ENCODE data around the gene CCR1. TPM values are rescaled to one million over a fixed set of nuclear protein-coding genes. Genes with fewer than 3 reads are reported as not detected.

The CCR1 gene
- total RNA-seq, 4 donors from 2014 or later = 1.0 to 3.0 (median 1.4) TPM

DNA sequence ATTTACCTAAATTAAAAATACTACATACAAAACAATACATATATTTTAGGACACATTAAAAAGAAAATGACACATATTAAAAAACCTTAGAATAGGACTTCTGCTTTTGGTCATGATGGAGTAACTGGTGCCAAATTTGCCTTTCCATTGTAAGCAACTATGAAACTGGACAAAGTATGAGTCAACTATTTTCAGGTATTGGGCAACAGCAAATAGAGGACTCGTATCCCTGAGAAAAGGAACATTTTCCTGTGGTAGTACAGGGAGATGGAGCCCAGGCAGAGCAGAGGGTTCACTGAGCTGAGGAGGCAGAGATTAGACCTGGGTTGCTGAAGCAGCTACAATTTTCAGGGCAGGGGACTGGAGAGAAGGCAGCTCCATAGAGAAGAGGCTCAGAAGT lies 14.7 kb downstream of the CCR1 start:
- WGBS, 2 donors = 87 to 88% methylated on average over 1 of the region's 1 CpG
- TF ChIP-seq POLR2A (IDR thresholded peaks at IDR 0.05) = no peak
- DNase-seq (ENCODE audit: low spot score in 2 of 2) = no peak
- intact Hi-C loops (cut with DNase I; ENCODE audit: low total_unique reads) = no loop called here
- H3K4me3 ChIP-seq (ENCODE audit: low read depth, poor library complexity, severe bottlenecking) = no peak overlapping the region

DNA sequence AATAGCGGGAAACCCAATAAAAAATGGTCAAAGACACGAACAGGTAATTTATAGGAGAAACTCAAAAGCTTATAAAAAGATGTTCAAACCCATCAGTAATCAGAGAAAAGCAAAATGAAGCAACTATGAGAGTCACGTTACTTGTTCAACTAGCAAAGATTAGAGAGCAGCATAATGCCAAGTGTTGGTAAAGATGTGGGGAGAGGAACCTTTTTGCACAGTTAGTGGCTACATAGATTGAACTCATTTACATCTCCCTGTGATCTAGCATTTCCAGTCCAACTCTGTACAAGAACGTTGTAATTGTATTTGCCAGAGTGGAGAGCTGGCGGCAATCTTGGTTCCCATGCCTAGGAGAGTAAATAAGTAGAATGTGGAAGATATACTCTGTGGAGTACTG lies 15.2 kb downstream of the CCR1 start:
- 75 to 84% methylated on average over 5 of the region's 5 CpGs for WGBS, 2 donors
- no peak for DNase-seq (ENCODE audit: low spot score in 2 of 2)
- intact Hi-C loops (cut with DNase I; ENCODE audit: low total_unique reads) = no loop called here
- H3K4me3 ChIP-seq (ENCODE audit: low read depth, poor library complexity, severe bottlenecking) = no peak overlapping the region
- TF ChIP-seq CTCF (IDR thresholded peaks at IDR 0.05) = no peak
- no peak for TF ChIP-seq POLR2A (IDR thresholded peaks at IDR 0.05)

DNA sequence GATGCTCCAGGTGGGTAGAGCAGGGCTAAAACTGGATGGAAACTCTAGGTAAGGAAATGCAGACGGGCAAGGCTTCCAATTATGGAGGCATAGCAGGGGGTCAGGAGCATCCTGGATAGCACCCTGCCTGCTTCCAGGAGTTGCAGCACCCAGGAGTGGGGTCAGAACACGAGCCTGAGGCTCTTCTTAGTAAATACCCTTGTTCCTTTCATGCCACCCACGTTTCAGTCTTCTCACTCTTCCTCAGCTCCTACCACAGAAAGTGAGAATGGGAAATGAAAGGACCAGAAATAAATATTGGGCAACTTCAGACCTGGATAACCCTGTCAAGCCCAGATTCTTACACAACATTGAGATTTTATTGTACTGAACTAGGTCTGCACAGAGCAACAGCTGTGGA lies 16.4 kb downstream of the CCR1 start:
- no peak for TF ChIP-seq POLR2A (IDR thresholded peaks at IDR 0.05)
- no peak for TF ChIP-seq CTCF (IDR thresholded peaks at IDR 0.05)
- H3K4me3 ChIP-seq (ENCODE audit: low read depth, poor library complexity, severe bottlenecking) = no peak overlapping the region
- DNase-seq (ENCODE audit: low spot score in 2 of 2) = no peak
- intact Hi-C loops (cut with DNase I; ENCODE audit: low total_unique reads) = no loop called here
- 29 to 32% methylated on average over 3 of the region's 3 CpGs for WGBS, 2 donors

DNA sequence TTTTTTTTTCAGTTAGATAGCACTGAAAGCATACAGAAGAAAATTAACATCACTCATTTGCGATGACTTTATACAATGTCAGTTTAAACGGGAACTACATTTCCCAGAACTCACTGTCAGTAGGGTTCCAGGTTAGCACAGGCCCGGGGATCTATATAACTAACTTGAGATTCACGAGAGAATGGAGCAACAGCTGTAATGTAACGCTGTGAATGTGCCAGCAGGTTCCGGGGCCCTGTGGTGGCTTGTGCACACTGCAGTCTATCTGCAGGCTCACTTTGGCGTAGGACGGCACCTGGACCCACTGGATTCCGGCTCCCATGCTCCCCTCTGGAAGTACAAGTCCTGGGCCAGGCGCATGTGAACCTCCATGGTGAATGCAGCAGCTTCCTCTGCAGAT lies 19.4 kb downstream of the CCR1 start:
- TF ChIP-seq POLR2A (IDR thresholded peaks at IDR 0.05) (no peak), CTCF (IDR thresholded peaks at IDR 0.05) (no peak)
- 96% methylated on average over 7 to 10 of the region's 10 CpGs for WGBS, 2 donors
- no peak overlapping the region for H3K4me3 ChIP-seq (ENCODE audit: low read depth, poor library complexity, severe bottlenecking)
- no peak for DNase-seq (ENCODE audit: low spot score in 2 of 2)
- intact Hi-C loops (cut with DNase I; ENCODE audit: low total_unique reads) = no loop called here

- no peak overlapping the region for H3K4me3 ChIP-seq (ENCODE audit: low read depth, poor library complexity, severe bottlenecking)
- 88 to 98% methylated on average over 2 of the region's 2 CpGs for WGBS, 2 donors
- intact Hi-C loops (cut with DNase I; ENCODE audit: low total_unique reads) = no loop called here
- DNase-seq (ENCODE audit: low spot score in 2 of 2) = no peak
- TF ChIP-seq CTCF (IDR thresholded peaks at IDR 0.05) = no peak
- TF ChIP-seq POLR2A (IDR thresholded peaks at IDR 0.05) = no peak
Observed at GRCh38 chr3:46187876-46188275, 20.2 kb downstream of the CCR1 start.

- intact Hi-C loops (cut with DNase I; ENCODE audit: low total_unique reads) = no loop called here
- no peak overlapping the region for H3K4me3 ChIP-seq (ENCODE audit: low read depth, poor library complexity, severe bottlenecking)
- 100% methylated on average over 2 of the region's 2 CpGs for WGBS, 2 donors
- TF ChIP-seq CTCF (IDR thresholded peaks at IDR 0.05) = no peak
- no peak for TF ChIP-seq POLR2A (IDR thresholded peaks at IDR 0.05)
- DNase-seq (ENCODE audit: low spot score in 2 of 2) = no peak
Observed at GRCh38 chr3:46187341-46187700, 20.8 kb downstream of the CCR1 start.
